ENCODE measurements around the gene UBE2E3.
A peak's percentile ranks its signal among the peaks of the same experiment; 100 is the strongest.

Gene UBE2E3

DNA sequence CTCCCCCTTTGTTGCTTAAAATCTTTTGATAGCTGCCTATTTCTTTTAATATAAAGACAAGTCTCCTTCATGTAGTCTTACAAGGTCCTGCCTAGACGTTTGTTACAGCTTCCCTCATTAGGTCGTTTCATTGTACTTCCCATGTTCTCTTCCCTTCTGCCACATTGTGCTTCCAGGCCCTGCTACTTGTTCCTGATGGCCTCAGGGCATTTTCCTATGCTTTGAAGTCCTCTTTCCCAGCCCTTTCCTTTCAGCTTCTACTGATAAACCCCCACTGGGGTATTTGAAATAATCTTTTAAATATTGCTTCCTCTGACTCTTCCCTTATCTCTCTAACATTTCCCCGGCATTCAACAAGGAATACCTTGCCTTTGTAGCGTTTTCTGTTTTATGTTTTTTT lies 67.4 kb downstream of the UBE2E3 start:
- no peak overlapping the region for H3K27ac ChIP-seq
- TF ChIP-seq, protein P1, sequence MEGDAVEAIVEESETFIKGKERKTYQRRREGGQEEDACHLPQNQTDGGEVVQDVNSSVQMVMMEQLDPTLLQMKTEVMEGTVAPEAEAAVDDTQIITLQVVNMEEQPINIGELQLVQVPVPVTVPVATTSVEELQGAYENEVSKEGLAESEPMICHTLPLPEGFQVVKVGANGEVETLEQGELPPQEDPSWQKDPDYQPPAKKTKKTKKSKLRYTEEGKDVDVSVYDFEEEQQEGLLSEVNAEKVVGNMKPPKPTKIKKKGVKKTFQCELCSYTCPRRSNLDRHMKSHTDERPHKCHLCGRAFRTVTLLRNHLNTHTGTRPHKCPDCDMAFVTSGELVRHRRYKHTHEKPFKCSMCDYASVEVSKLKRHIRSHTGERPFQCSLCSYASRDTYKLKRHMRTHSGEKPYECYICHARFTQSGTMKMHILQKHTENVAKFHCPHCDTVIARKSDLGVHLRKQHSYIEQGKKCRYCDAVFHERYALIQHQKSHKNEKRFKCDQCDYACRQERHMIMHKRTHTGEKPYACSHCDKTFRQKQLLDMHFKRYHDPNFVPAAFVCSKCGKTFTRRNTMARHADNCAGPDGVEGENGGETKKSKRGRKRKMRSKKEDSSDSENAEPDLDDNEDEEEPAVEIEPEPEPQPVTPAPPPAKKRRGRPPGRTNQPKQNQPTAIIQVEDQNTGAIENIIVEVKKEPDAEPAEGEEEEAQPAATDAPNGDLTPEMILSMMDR (conservative IDR thresholded peaks at IDR 0.05), result no peak

DNA sequence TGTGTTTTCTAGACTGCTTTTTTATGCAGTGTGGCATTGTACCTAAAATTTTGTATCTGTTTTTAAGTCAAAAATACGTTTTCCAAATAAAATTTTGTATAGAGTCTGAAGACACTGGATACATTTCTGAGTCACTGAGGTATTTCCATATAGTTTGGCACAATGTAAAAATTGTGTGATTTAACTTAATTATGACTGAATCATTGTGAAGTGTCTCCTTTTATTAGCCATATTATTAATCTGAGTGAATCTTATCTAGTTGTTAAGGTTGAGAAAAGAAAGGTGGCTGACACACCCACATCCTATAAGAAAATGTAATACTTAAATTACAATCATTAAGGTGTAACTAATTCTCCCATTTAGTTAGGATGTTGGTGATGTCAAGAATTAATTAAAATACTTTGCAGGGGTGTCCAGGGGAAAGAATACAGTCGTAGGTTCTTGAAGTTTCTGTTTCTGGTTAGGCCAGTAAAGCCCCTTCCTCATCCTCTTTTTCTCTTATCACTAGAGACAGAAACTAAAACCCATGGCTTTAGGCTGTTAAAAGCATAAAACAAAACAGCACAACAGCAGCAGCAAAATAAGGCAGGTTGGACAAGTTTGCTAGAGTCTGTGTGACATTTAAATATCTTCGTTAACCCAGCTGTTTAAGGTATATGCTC lies 71.6 kb downstream of the UBE2E3 start:
- H3K27ac ChIP-seq, result no peak overlapping the region
- TF ChIP-seq, protein P1 (conservative IDR thresholded peaks at IDR 0.05), result no peak

DNA sequence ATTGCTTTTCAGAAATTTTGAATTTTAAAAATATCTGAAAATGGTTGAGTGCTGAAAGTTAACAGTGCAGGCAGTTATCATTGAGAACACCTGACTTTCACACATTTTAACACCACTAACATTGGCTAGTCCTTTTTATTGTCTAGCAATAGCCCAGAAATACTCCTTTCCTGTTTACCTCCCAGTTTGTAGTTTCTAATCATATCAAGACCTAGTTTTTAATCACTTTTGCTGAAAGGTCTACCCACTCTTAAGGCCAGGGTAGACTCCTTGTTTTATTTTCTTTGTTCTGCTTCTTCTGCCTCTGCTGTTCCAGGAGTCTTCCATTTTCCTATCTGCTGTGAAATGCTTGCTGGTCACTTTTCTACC lies 72.1 kb downstream of the UBE2E3 start:
- H3K27ac ChIP-seq, result no peak overlapping the region
- TF ChIP-seq, protein P1 (conservative IDR thresholded peaks at IDR 0.05), result no peak

DNA sequence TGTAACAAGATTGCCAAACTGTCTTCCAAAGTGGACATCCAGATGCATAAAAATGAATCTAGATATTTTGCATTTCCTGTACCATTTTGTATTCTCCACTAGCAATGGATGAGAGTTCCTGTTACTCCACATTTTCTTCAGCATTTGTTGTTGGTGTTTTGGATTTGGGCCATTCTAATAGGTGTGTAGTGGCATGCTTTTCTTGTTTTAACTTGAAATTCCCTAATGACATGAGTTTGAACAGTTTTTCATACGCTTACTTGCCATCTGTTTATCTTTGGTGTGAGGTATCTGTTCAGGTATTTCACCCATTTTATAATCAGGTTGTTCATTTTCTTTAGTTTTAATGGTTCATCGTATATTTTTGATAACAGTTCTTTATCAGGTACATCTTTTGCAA lies 73.9 kb downstream of the UBE2E3 start:
- TF ChIP-seq, protein P1 (conservative IDR thresholded peaks at IDR 0.05), result no peak
- no peak overlapping the region for H3K27ac ChIP-seq

DNA sequence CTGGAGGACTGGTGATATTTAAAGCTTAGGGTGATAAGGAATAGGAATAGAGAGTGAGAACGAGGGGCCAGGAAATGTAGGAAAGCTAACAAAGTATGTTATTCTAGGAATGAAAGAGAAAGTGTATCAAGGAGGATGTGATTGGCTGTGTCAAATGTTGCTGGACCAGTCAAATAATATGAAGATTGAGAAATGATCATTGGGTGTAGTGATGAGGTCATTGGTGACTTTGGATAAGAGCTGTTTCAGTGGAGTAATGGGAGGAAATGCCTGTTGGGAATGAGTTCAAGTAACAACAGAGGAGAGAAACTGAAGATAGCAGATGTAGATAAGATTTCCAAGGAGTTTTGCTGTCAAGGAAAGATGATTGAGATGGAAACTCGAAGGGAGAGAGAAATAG lies 74.4 kb downstream of the UBE2E3 start:
- no peak overlapping the region for H3K27ac ChIP-seq
- TF ChIP-seq, protein P1 (conservative IDR thresholded peaks at IDR 0.05), result no peak

DNA sequence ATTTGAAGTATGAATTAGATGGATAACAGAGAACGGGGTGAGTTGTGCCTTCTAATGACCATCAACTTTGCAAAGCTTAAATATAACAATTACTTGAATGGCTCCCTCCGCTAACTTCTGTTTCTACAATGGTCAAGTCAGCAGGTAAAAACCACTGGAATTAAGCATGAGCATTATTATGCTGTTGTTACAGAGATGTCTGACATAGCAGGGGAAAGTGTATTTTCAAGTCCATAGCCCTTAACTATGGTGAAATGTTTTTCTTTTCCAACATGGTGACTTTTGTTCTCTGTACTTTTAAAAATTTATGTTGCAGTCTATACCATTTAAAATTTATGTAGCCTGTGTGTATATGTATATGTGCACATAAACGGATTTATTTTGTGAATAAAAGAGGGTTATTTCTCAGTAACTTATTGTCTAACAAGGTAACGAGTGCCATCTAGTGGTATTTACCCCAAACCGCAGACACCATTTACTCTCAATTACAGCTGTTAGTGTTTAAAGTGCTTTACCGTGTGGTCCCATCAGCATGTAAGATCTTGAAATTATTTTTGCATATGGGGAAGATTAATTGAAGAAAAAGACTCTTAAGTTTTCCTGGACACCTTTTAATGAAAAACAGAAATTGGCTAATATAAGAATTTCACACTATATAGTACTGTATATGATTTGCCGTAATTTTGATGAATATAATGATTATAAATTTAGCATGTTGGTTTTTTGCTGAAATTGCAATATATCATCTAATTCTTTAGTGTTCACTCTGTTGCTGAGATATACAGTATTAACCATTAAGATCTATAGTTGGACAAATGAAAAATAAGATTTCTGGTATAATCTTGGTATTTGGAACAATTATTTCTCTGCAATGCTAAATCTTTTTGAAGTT lies 78.2 kb downstream of the UBE2E3 start:
- TF ChIP-seq, protein P1 (conservative IDR thresholded peaks at IDR 0.05), result peak; percentile 92

DNA sequence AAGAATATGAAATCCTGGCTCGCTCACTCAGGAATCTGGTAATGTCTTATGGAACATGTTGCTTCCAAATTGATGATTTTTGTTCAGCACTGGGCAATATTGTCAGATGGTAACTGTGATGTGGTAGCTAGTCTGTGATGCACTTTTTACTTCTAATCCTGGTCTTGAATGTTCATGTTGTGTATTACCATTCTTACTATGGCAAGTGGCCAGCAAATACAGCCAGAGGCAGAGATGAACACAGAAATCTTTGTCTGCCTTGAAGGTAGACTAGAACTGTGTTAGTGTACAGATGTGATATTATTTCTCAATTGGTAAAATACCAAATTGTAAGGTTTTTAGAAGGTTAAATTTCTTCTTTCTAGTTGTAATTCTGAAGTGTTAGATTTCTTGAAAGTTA lies 83.3 kb downstream of the UBE2E3 start:
- TF ChIP-seq, protein P1 (conservative IDR thresholded peaks at IDR 0.05), result no peak
- no peak overlapping the region for H3K27ac ChIP-seq

More for the DNA sequence above, 78.2 kb downstream of the UBE2E3 start:
- H3K27ac ChIP-seq, result no peak overlapping the region

Data from VCaP (cell line).